CD4-positive, alpha-beta T cell treated with Interleukin-21 for 1 hour (primary cell): ENCODE results near the gene ZNF653.
A peak's percentile ranks its signal among the peaks of the same experiment; 100 is the strongest.
"Not testable (repeated sequence)": the region's sequence is repeated elsewhere in the genome, so short reads cannot be mapped to it uniquely, and the experiment has no call there.

ENCODE experiments used
- DNase-seq: peaks from one replicate; pipeline ENCODE4 v3.0.0-alpha.2; 2020

ZNF653 gene

GRCh38 chr19:11480715-11481533 lies 24.7 kb downstream of the ZNF653 start, which contains the start of gene ELAVL3:
Gene ELAVL3 (minus strand): TSS chr19:11481046. CDS start chr19:11480608, 438 bp downstream.
- DNase-seq: no peak

- DNase-seq: no peak
These were observed 25.5 kb downstream of the ZNF653 start for GRCh38 chr19:11479898-11480714.

- peak; percentile 17 for DNase-seq
These were observed 26.3 kb downstream of the ZNF653 start for GRCh38 chr19:11479090-11479897.

- DNase-seq: no peak
These were observed 27.2 kb downstream of the ZNF653 start for GRCh38 chr19:11478167-11479089.

- no peak for DNase-seq
These were observed 29.8 kb downstream of the ZNF653 start for GRCh38 chr19:11475861-11476260.

GRCh38 chr19:11475343-11475742 lies 30.3 kb downstream of the ZNF653 start:
- not testable (repeated sequence) for DNase-seq

GRCh38 chr19:11473725-11474124 lies 31.9 kb downstream of the ZNF653 start:
- no peak for DNase-seq

- DNase-seq: not testable (repeated sequence)
These were observed 37.3 kb downstream of the ZNF653 start for GRCh38 chr19:11468266-11468845.

GRCh38 chr19:11465600-11465999 lies 40.0 kb downstream of the ZNF653 start:
- DNase-seq: no peak

- no peak for DNase-seq
These were observed 41.0 kb downstream of the ZNF653 start for GRCh38 chr19:11464333-11465265.

GRCh38 chr19:11463391-11463790 lies 42.2 kb downstream of the ZNF653 start:
- DNase-seq: peak; percentile 21

- no peak for DNase-seq
These were observed 44.2 kb downstream of the ZNF653 start for GRCh38 chr19:11461453-11461852.

GRCh38 chr19:11460207-11460606 lies 45.4 kb downstream of the ZNF653 start:
- no peak for DNase-seq

- DNase-seq: not testable (repeated sequence)
These were observed 46.7 kb downstream of the ZNF653 start for GRCh38 chr19:11458912-11459311.

GRCh38 chr19:11458236-11458900 lies 47.3 kb downstream of the ZNF653 start:
- no peak for DNase-seq

GRCh38 chr19:11457831-11458230 lies 47.8 kb downstream of the ZNF653 start:
- DNase-seq: no peak

- DNase-seq: no peak
These were observed 48.5 kb downstream of the ZNF653 start for GRCh38 chr19:11457115-11457514.

GRCh38 chr19:11456659-11457058 lies 49.0 kb downstream of the ZNF653 start:
- DNase-seq: no peak

- not testable (repeated sequence) for DNase-seq
These were observed 50.4 kb downstream of the ZNF653 start for GRCh38 chr19:11455233-11455554.
